Hematopoietic multipotent progenitor cell treated with erythropoietin and hydrocortisone succinate and interleukin-3 and kit ligand, for 8 days (in vitro differentiated cells): ENCODE data around the gene SLC6A14.

ENCODE experiments used
- DNase-seq: peaks from one replicate; pipeline ENCODE4 v3.0.0-alpha.2; 2015

Gene SLC6A14, protein sequence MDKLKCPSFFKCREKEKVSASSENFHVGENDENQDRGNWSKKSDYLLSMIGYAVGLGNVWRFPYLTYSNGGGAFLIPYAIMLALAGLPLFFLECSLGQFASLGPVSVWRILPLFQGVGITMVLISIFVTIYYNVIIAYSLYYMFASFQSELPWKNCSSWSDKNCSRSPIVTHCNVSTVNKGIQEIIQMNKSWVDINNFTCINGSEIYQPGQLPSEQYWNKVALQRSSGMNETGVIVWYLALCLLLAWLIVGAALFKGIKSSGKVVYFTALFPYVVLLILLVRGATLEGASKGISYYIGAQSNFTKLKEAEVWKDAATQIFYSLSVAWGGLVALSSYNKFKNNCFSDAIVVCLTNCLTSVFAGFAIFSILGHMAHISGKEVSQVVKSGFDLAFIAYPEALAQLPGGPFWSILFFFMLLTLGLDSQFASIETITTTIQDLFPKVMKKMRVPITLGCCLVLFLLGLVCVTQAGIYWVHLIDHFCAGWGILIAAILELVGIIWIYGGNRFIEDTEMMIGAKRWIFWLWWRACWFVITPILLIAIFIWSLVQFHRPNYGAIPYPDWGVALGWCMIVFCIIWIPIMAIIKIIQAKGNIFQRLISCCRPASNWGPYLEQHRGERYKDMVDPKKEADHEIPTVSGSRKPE

DNA sequence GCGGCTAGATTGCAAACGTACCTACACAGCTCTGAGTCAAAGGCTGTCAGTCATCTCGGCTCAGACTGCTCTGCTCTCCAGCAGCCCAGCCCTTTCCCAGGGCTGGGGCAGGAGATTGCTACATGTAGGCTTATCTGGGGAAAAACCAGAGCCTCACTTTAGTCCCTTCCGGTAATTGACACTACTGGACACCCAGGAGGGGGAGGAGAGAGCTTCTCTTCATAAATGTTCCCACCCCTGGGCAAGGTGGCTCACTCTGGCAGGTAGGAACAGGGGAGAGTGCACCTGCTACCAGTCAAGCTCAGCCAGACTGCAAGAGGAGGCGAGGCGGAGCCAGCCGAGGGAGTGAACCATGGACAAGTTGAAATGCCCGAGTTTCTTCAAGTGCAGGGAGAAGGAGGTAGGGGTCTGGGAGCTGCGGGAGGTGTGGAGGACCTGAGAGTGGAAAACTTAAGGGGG is at the start of gene SLC6A14:
TSS of gene SLC6A14 (plus strand) at position 249 of the 459 bp plus-strand sequence. CDS start at position 353, 104 bp downstream.
- DNase-seq, result no peak

DNA sequence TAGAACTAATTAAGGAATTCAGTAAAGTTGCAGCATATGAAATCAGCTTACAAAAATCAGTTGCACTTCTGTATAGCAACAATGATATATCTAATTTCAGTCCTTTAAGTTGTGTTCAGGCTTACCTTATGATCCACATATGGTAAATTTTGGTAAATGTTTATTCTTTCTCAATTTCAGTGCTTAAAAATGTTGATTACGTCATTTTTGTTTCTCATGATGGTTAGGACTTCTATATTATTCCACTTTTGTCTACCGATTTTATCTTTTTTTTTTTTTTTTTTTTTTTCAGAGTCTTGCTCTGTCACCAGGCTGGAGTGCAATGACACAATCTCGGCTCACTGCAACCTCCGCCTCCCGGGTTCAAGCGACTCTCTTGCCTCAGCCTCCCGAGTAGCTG is 40.7 kb upstream of the SLC6A14 start:
- no peak for DNase-seq

DNA sequence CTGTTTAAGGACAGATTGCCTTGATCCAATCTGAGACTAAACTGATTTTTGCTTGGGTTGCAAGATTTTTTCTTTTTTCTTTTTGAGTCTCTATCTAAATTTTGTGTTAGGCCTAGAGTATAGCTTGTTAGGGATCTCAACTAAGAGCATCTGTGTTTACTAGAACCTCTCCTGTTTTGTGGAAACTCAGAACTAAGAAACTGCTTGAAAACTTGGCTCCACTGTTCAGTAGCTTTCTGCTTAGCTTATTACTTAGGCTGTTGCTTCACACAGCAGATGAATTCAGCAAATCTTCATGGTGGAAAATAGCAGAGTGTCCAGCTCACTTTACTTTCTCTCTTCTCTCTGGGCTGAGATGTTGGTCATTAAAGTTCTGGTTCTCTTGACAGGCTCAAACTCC is 36.7 kb upstream of the SLC6A14 start:
- no peak for DNase-seq

DNA sequence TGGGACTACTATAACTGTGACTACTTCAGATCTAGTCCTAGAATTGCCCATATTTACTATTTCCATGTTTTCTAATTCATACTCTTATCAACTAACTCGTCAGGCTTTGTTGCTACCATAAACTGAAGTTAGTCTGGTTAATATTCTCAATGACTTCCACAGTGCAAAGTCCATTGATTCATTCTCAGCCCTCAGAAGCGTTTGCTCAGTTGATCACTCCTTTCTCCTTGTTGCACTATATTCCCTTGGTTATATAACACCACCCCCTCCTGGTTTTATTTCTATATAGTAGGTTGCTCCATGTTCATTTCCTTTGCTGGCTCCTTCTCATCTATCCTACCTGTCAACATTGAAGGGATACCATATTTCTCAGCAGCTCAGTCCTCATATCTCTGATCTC is 27.2 kb upstream of the SLC6A14 start:
- DNase-seq, result no peak

DNA sequence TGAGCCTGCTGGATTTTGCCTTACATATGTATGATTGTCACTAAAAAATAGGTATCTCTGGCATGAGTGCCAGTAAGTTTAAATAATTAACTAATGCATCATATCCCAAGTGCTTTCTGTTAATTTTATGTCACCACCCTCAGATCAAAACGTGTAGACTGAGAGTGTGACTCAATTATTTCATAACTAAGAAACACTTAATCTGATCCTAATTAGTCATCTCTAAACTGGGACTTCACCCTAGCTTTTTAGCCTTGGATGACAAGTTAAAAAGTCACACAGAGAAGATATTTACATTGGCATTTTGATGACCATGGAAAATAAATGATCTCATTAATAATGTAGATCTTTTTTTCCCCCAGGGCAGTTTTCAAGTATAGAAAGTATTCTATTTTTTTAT is 23.1 kb upstream of the SLC6A14 start:
- DNase-seq, result no peak

DNA sequence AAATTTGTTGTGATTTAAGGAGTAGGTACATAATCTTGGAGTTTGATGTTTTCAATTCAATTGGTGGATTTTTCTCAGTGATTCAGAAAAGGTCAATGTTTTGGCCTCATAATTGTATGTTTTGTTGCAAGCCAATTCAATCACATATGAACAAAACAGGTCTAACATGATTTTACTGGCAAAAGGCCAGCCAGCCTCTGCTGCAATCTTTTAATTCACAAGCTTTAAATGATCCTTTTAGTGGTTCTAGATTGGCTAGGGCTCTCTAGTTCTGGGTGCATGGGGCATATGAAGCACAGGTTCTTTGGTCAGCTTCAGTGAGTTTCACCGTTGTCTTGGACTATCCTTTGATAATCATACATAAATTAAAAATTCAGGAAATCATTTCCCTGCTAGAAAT is 19.2 kb upstream of the SLC6A14 start:
- no peak for DNase-seq

DNA sequence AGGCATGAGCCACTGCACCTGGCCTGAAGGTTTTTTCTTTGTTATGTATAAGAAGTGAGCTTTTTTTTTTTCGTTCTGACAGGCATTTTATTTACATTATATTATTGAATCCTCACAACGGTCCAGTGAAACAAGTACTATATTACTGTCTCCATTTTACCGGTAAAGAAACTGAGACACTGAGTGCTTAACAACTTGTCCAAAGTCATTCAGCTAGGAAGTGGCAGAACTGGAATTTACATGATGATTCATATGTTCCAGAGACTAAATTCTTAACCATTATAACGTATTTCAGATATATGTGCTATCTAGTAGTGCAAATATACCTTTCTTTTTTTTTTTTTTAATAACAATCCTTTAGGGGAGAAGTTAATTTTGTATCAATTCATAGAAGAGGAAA is 18.4 kb upstream of the SLC6A14 start:
- DNase-seq, result no peak

DNA sequence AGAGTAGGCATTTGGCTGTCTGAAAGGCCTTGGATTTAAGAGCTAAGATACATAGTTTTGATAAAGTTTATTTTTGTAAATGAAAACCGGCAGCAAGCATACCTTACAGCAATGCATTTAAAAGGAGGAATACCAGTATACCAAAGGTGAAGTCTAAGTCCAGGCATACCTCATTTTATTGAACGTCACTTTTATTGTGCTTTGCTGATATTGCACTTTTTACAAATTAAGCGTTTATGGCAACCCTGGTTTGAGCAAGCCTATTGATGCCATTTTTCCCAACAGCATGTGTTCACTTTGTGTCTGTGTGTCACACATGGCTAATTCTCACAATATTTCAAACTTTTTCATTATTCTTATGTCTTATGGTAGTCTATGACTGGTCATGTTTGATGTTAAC is 8.4 kb upstream of the SLC6A14 start:
- DNase-seq, result no peak

DNA sequence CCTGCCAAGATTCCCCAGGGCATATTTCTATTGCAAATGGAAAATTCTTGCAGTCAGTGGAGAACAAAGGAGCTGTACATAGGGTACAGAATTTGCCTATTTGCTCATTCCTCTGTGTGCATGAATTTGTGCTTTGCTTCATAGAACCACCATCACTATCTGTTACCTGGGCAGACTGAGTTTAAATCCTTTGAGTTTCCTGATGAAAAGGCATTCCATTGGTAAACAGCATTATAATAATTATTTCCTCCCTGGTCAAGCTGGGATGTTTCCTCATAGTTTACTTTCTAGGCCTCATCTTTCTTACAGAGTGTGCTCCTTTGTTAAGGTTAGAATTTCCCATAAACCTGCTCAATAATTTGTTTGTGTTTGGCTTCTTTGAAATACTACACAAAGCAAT is 809 bp upstream of the SLC6A14 start:
- no peak for DNase-seq

DNA sequence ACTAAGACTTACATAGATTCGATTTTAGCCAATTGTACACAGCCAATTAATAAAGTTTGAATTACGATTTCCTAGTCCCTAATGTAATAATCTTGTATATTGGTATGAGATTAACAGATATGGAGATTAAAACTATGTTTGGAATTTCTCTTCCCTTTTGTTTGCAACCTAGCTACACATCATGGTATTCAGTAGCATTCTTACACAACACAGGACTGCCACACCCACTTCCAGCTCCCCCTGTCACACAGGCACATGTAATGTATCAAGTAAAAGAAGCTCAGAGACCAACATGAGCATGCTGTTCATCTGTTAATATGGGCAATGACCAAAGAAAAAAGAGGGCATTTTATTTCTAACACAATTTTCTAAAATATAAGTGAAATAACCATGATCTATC is 12.8 kb downstream of the SLC6A14 start:
- DNase-seq, result no peak

DNA sequence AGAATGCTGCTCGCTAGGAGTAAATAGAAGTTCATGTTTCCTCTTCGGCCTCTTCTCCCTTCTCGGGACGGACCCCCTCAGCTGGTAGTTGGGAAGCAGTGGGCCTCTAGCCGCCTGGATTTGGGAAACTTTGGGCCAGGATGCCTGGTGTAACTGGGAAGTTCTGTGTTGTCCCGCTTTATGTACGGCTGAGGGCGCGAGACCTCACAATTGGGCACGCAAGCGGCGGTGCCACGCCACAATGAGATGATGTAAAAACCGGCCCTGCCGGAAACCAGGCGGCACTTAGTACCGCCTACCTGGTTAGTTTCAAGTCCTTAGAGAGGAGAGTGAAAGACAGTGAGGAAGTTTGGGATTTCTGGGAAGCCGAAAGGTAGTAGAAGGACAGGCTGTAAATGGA is 26.4 kb downstream of the SLC6A14 start, which contains the start of gene CT83:
TSS of gene CT83 (minus strand) at position 155 of the 400 bp plus-strand sequence. CDS start at position 35, 120 bp downstream.
- no peak for DNase-seq

DNA sequence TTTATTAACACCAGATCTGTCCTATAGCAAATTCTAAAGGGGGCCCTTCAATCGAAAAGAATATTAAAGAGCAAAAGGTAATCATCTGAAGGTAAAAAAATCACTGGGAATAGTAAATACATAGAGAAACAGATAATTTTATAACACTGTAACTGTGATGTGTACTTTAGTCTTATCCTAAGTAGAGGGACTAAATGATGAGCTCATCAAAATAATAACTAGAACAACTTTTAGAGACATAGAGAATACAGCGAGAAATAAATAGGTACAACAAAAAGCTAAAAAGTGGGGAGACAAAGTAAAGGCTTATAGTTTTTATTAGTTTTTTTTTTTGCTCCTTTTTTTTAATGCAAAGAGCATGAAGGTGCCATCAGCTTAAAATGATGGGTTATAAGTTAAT is 43.7 kb downstream of the SLC6A14 start:
- no peak for DNase-seq

DNA sequence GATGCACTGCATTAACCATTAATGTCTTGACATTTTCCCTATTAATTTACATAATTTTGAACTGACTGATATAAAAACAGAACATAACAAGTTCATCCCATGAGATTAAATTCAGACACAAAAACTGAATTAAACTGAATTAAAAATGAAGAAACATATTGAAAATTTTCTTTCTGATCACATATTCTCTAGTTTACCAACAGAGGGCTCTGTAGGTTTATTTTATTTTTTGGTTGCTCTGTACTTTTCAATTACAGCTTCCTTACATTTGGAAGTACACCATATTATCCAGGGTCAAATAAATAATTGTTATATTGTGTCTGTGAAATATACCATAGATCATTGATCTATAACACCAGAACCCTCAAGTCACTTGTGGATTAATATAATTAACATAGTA is 53.7 kb downstream of the SLC6A14 start:
- no peak for DNase-seq

DNA sequence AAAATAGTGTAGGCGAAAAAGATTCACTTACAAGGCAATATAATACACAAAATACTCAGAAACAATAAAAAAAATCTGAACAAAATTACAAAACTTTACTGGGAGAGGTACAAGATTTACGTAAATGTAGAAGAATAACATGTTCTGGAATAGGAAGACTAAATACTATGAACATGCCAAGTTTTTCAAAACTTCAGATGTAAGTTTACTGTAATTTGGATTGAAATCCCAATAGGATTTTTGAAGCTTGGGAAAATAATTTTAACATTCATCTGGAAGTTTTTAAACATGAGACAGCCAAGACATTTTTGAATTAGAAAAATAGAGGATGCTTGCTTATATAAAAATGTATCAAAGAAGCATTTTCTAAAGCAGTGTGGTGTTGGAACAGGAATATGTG is 56.9 kb downstream of the SLC6A14 start:
- DNase-seq, result no peak

DNA sequence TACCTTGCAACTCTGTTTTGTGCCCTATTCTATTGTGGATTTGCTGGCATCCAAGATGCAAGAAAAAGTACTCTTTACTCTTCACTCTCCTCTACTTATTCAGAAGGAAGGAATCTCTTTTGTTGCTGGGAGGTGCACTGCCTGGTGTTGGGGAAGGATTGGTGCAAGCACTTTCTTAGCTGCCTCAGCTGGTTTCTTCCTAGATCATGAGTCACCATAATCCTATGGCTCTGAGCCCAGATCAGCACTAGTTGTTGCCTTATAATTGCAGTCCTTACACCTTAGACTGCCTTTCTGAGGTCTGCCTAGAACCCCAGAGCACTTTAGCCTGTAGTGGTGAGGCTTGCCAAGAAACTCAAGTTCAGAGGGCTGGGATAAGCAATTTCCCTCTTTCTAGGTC is 63.4 kb downstream of the SLC6A14 start:
- DNase-seq, result no peak
